Panc1 (cell line): ENCODE data around the gene MTUS2. TPM values are rescaled to one million over a fixed set of nuclear protein-coding genes. Genes with fewer than 3 reads are reported as not detected.

Experiments
- ATAC-seq: fragments of 200-7000 bp; cut with Tn5 transposase; 2 replicates; pipeline ENCODE4 v1.9.1; 2020; ENCODE audit warnings: mild to moderate bottlenecking, moderate library complexity
- BruUV-seq: library from RNA; stranded (reverse); fragments of 400-500 nt; replicated peaks from 2 replicates; lab custom pipeline; 2021; lab: Mats Ljungman, UMichigan
- CTCF ChIA-PET: fragments of 300-600 bp; sonication (Branson Sonifier 250); formaldehyde crosslinking; loops from one replicate; lab custom pipeline; 2022; ENCODE audit warnings: antibody characterized with exemption; lab: Charles Lee
- POLR2A ChIA-PET: fragments of 300-600 bp; sonication (Branson Sonifier 250); formaldehyde crosslinking; loops from one replicate; lab custom pipeline; 2022; ENCODE audit warnings: antibody characterized with exemption; lab: Charles Lee
- DNase-seq: peaks from one replicate; pipeline ENCODE4 v3.0.0-alpha.2; 2010; ENCODE audit warnings: low read depth, low spot score
- H3K27ac ChIP-seq: 2 replicates; pipeline ENCODE4 v1.5.1; 2011; ENCODE audit warnings: mild to moderate bottlenecking, low read length, inconsistent platforms
- H3K27me3 ChIP-seq: fragments of 200-500 bp; sonication (Bioruptor generic); 2 replicates; pipeline ENCODE4 v1.6.0; 2014; ENCODE audit warnings: low read length, inconsistent platforms; ENCODE audit not compliant: control insufficient read depth, insufficient read depth
- H3K36me3 ChIP-seq: fragments of 200-500 bp; sonication (Bioruptor generic); 2 replicates; pipeline ENCODE4 v1.5.1; 2014; ENCODE audit warnings: inconsistent platforms, mild to moderate bottlenecking, low read length, moderate library complexity; ENCODE audit not compliant: control insufficient read depth, insufficient read depth
- H3K4me1 ChIP-seq: 2 replicates; pipeline ENCODE4 v1.5.1; 2011; ENCODE audit warnings: inconsistent platforms, mild to moderate bottlenecking, low read length, moderate library complexity; ENCODE audit not compliant: control insufficient read depth, insufficient read depth
- H3K4me3 ChIP-seq, 2 experiments: 2 replicates each; pipeline ENCODE4 v1.5.1; 2011 to 2012; ENCODE audit warnings: low read depth in 2 of 2, low read length in 2 of 2, mild to moderate bottlenecking in 2 of 2, inconsistent platforms in 1 of 2, moderate library complexity in 1 of 2
- H3K9me3 ChIP-seq: fragments of 200-500 bp; sonication (Bioruptor generic); 2 replicates; pipeline ENCODE4 v1.5.1; 2014; ENCODE audit warnings: low read depth, mild to moderate bottlenecking, inconsistent platforms, low read length, moderate library complexity; ENCODE audit not compliant: control insufficient read depth, insufficient read depth
- CTCF ChIP-seq: fragments of 450-650 bp; IDR thresholded peaks from 2 replicates; pipeline ENCODE4 v1.5.1; 2017; ENCODE audit warnings: mild to moderate bottlenecking
- POLR2AphosphoS5 ChIP-seq: IDR thresholded peaks from 2 replicates; pipeline ENCODE4 v1.6.1; 2012; ENCODE audit warnings: mild to moderate bottlenecking, low read depth, low read length, moderate library complexity
- REST ChIP-seq, 2 experiments: IDR thresholded peaks; 2 replicates each; pipeline ENCODE4 v1.6.1; 2011 to 2012; ENCODE audit warnings: low read depth in 2 of 2, control low read depth in 1 of 2, low read length in 1 of 2, mild to moderate bottlenecking in 1 of 2, moderate library complexity in 1 of 2; ENCODE audit not compliant: insufficient read depth in 1 of 2
- SIN3A ChIP-seq: IDR thresholded peaks from 2 replicates; pipeline ENCODE4 v1.6.1; 2012; ENCODE audit warnings: low read depth, mild to moderate bottlenecking, low read length, moderate library complexity, borderline replicate concordance; ENCODE audit not compliant: insufficient read depth
- TCF7L2 ChIP-seq: IDR thresholded peaks from 2 replicates; pipeline ENCODE4 v1.6.1; 2011; ENCODE audit warnings: mild to moderate bottlenecking, low read depth, low read length, inconsistent platforms
- in situ Hi-C: cut with HindIII; loops from 2 replicates; pipeline ENCODE4 v1.10.0; 2016; ENCODE audit warnings: low sequenced_read_pairs, low pct_unique_long_range_greater_than_20kb
- intact Hi-C: fragments of 100-400 bp; cut with micrococcal nuclease; formaldehyde crosslinking; loops from one replicate; pipeline ENCODE4 v1.10.0; 2022; ENCODE audit not compliant: unreplicated experiment
- total RNA-seq: library from RNA; stranded (reverse); gene quantifications from one replicate; pipeline ENCODE4 v1.2.1, GENCODE V29; 2021; ENCODE audit not compliant: unreplicated experiment

MTUS2 gene
- total RNA-seq, 1 experiment from 2014 or later, result 0.05 TPM

- DNase-seq (no peak), ATAC-seq (no peak)
- H3K9me3 ChIP-seq, result no peaks in the 10 kb centered on the region
- no peaks in the 10 kb centered on the region for H3K4me1 ChIP-seq
- no peak overlapping the region for H3K4me3 ChIP-seq
- H3K27ac ChIP-seq, result no peak overlapping the region
- TF ChIP-seq POLR2AphosphoS5, result no peak
- TF ChIP-seq REST (IDR thresholded peaks at IDR 0.05; ENCODE audit: insufficient read depth in 1 of 2, low read depth in 2 of 2, low read length in 1 of 2), result no peak
- TF ChIP-seq CTCF, result no peak
- no peak for TF ChIP-seq TCF7L2
- no peak for TF ChIP-seq SIN3A
- in situ Hi-C loops (no loop called here), intact Hi-C loops (no loop called here)
- CTCF ChIA-PET, result no interaction called here
- no peaks in the 10 kb centered on the region for H3K27me3 ChIP-seq
- BruUV-seq, result no TSS peak
- POLR2A ChIA-PET, result no interaction called here
- no peaks in the 10 kb centered on the region for H3K36me3 ChIP-seq
Measured at GRCh38 chr13:29539856-29540255, 719.7 kb downstream of the MTUS2 start.

- Histone ChIP-seq H3K9me3 (no peaks in the 10 kb centered on the region), H3K27ac (no peak overlapping the region), H3K36me3 (no peaks in the 10 kb centered on the region), H3K4me3 (no peak overlapping the region), H3K4me1 (no peaks in the 10 kb centered on the region), H3K27me3 (no peaks in the 10 kb centered on the region)
- DNase-seq, result no peak
- TF ChIP-seq SIN3A (no peak), CTCF (no peak), REST (IDR thresholded peaks at IDR 0.05; ENCODE audit: insufficient read depth in 1 of 2, low read depth in 2 of 2, low read length in 1 of 2) (no peak), POLR2AphosphoS5 (no peak), TCF7L2 (no peak)
- CTCF ChIA-PET, result no interaction called here
- ATAC-seq, result no peak
- in situ Hi-C loops, result no loop called here
- intact Hi-C loops, result no loop called here
- BruUV-seq, result no TSS peak
- POLR2A ChIA-PET, result no interaction called here
Measured at GRCh38 chr13:29540334-29540733, 720.2 kb downstream of the MTUS2 start.
